GM21515 (cell line): ENCODE data around the gene FAM24B.
"Not testable (repeated sequence)": the region's sequence is repeated elsewhere in the genome, so short reads cannot be mapped to it uniquely, and the experiment has no call there.

Experiments used
- ATAC-seq: cut with Tn5 transposase; IDR thresholded peaks from one replicate; pipeline ENCODE4 v1.9.1; 2021; ENCODE audit not compliant: unreplicated experiment

Gene FAM24B

GRCh38 chr10:122879339-122880273 is at the start of gene FAM24B:
TSS of gene FAM24B (minus strand) at chr10:122879581. CDS start at chr10:122850515, 29,066 bp downstream.
- ATAC-seq, result peak; percentile 82

- no peak for ATAC-seq
Observed at GRCh38 chr10:122915700-122916099, 36.3 kb upstream of the FAM24B start.

GRCh38 chr10:122911889-122912484 is 32.6 kb upstream of the FAM24B start:
- no peak for ATAC-seq

- no peak for ATAC-seq
Observed at GRCh38 chr10:122910310-122910709, 30.9 kb upstream of the FAM24B start, which contains the start of gene FAM24A. TSS of gene FAM24A (plus strand) at chr10:122910610. CDS start at chr10:122911635, 1,025 bp downstream.

- not testable (repeated sequence) for ATAC-seq
Observed at GRCh38 chr10:122903861-122904260, 24.5 kb upstream of the FAM24B start.

- no peak for ATAC-seq
Observed at GRCh38 chr10:122894261-122894944, 15.0 kb upstream of the FAM24B start.

GRCh38 chr10:122884166-122884565 is 4.8 kb upstream of the FAM24B start:
- no peak for ATAC-seq

GRCh38 chr10:122882766-122883165 is 3.4 kb upstream of the FAM24B start:
- ATAC-seq, result no peak

- peak; percentile 9 for ATAC-seq
Observed at GRCh38 chr10:122878799-122879338, 512 bp downstream of the FAM24B start.

- no peak for ATAC-seq
Observed at GRCh38 chr10:122877264-122877663, 2.1 kb downstream of the FAM24B start.

- ATAC-seq, result no peak
Observed at GRCh38 chr10:122876467-122876855, 2.9 kb downstream of the FAM24B start.

- ATAC-seq, result no peak
Observed at GRCh38 chr10:122875843-122876466, 3.4 kb downstream of the FAM24B start.

- not testable (repeated sequence) for ATAC-seq
Observed at GRCh38 chr10:122871947-122872346, 7.4 kb downstream of the FAM24B start.

- ATAC-seq, result not testable (repeated sequence)
Observed at GRCh38 chr10:122868768-122869167, 10.6 kb downstream of the FAM24B start.

GRCh38 chr10:122866757-122867482 is 12.5 kb downstream of the FAM24B start:
- not testable (repeated sequence) for ATAC-seq

GRCh38 chr10:122864901-122865300 is 14.5 kb downstream of the FAM24B start:
- ATAC-seq, result no peak

- no peak for ATAC-seq
Observed at GRCh38 chr10:122864194-122864592, 15.2 kb downstream of the FAM24B start.

- ATAC-seq, result no peak
Observed at GRCh38 chr10:122863216-122864193, 15.9 kb downstream of the FAM24B start.

GRCh38 chr10:122861711-122862161 is 17.6 kb downstream of the FAM24B start:
- ATAC-seq, result no peak
